GM12873 (cell line): ENCODE results near the gene TEAD1.

Experiments used
- TF ChIP-seq, protein P1 (sequence below): IDR thresholded peaks from 2 replicates; pipeline ENCODE4 v1.5.1; 2012; ENCODE audit warnings: low read depth, mild to moderate bottlenecking, moderate library complexity, low read length, control low read depth; ENCODE audit not compliant: insufficient read depth; ENCODE audit errors: missing control alignments

The TEAD1 gene

DNA sequence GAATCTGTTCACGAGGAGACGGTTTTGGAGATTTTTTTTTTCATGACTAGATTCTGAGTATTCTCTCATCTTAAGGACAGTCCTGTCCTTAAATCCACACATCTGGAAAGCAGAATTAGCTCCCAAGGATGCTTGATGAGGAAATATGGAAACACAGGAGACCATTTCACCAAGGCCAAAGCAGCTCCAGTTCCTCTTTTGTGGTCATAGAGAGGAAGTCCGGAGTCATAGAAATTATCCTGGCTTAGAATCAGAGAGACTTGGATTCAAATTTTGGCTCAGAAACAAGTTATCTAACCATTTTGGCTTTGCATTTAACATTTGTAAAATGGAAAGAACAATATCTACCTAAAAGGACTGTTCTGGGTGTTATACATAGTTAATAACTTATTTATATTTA is 7.3 kb upstream of the TEAD1 start:
- TF ChIP-seq, protein P1, sequence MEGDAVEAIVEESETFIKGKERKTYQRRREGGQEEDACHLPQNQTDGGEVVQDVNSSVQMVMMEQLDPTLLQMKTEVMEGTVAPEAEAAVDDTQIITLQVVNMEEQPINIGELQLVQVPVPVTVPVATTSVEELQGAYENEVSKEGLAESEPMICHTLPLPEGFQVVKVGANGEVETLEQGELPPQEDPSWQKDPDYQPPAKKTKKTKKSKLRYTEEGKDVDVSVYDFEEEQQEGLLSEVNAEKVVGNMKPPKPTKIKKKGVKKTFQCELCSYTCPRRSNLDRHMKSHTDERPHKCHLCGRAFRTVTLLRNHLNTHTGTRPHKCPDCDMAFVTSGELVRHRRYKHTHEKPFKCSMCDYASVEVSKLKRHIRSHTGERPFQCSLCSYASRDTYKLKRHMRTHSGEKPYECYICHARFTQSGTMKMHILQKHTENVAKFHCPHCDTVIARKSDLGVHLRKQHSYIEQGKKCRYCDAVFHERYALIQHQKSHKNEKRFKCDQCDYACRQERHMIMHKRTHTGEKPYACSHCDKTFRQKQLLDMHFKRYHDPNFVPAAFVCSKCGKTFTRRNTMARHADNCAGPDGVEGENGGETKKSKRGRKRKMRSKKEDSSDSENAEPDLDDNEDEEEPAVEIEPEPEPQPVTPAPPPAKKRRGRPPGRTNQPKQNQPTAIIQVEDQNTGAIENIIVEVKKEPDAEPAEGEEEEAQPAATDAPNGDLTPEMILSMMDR = no peak

DNA sequence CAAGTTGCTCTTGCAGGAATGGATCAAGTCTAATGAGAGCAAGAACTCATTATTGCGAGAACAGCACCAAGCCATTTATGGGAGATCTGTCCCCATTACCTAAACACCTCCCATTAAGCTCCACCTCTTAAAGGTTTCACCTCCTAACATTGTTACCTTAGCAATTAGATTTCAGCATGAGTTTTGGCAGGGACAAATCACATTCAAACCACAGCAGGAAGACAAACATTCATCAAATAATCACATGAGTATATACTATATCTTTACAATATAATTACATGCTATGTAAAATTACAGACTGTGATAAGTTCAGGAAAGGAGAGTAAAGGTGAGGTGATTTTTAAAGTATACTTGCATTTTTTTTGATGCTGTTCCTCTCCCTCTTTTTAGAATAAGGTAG is 6.6 kb upstream of the TEAD1 start:
- TF ChIP-seq, protein P1 = no peak

DNA sequence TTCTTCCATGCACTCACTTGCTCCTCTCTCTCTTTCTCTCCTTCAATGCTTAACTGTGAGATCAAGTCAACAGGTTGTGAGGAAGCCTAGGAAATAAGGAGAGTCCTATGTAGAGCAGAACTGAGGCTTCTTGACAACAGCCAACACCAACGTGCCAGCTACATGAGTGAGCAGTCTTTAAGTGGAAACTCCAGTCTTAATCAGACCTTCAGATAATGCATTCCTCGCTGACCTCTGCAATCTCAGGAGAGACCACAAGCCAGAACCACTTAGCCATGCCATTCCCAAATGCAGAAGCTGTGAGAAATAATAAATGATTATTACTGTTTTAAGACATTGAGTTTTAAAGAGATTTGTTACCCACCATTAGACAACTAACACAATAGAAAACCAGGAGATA is 6.1 kb upstream of the TEAD1 start:
- TF ChIP-seq, protein P1 = no peak

DNA sequence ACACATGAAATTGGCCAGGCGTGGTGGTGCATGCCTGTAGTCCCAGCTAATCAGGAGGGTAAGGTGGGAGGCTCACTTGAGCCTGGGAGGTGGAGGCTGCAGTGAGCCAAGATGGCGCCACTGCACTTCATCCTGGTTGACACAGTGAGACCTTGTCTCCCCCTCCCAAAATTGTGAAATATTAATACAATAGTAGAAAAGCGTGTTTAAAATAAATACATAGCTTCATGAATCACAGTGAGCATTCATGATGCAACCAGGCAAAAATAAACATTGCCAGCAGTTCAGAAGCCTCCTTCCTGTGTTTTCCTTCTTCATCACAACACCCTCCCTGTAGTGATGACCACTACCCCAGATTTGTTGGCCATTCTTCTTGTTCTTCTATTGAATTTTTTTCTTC is 4.3 kb upstream of the TEAD1 start:
- TF ChIP-seq, protein P1 = no peak

DNA sequence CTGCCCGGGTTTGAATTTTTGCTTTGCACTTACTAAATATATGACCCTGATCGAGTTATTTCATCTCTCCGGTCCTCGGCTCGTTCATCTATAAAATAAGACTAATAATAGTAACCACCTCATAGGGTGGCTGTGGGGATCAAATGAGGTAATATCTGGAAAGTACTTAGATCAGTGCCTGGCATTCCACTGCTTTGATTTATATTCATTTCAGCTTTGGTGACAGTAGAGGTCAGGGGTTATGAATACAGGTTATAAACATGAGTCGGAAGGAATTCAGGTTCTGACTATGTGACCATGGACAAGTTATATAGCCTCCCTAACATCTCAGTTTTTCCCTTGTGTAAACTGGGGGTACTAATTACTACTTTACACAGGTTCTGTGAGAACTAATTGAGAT is 2.9 kb upstream of the TEAD1 start:
- TF ChIP-seq, protein P1 = no peak

DNA sequence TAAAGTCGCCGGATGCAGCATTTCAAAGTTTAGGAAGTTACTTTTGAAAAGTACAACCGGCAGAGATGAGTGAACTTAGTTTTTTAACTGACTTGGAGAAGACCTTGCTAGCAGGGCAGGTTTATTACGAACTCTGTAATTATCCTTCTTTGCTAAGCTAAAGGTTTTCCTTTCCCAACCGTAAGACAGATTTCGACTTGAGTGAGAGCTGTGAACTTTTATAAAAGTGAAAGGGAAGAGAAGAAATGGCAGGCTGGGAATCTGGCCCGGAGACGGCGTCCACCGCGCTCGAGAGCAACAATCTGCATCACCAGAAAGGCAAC is 659 bp upstream of the TEAD1 start:
- TF ChIP-seq, protein P1 = no peak

DNA sequence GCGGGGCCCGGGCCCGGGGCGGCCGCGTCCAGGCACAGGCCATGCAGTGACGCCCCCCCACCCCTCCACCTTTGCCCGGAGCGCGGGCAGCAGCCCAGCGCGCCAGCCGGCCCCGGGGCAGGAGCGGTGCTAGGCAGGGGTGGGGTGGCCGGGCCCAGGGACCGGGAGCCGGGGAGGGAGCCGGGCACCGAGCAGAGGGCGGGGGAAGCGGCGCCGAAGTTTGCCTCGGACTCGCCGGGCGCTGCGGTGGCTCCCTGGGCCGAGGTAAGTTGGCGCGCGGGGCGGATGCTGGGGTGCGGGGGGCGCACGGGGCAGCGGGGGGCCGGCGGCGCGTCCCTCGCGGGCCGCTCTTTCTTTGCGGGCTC is 332 bp downstream of the TEAD1 start:
- TF ChIP-seq, protein P1 = no peak
